GM12801 (cell line): ENCODE results near the gene HPS4.

Experiments used
- CTCF ChIP-seq: IDR thresholded peaks from one replicate; pipeline ENCODE4 v1.5.1; 2011; ENCODE audit warnings: control low read depth; ENCODE audit not compliant: insufficient read length; ENCODE audit errors: extremely low read depth

The HPS4 gene

GRCh38 chr22:26414347-26414746, 69.2 kb downstream of the HPS4 start:
- no peak for TF ChIP-seq CTCF

- no peak for TF ChIP-seq CTCF
Observed at GRCh38 chr22:26410386-26410785, 73.2 kb downstream of the HPS4 start.

GRCh38 chr22:26409719-26410335, 73.8 kb downstream of the HPS4 start:
- TF ChIP-seq CTCF: no peak

- TF ChIP-seq CTCF: no peak
Observed at GRCh38 chr22:26406118-26406517, 77.5 kb downstream of the HPS4 start.

- no peak for TF ChIP-seq CTCF
Observed at GRCh38 chr22:26404851-26405421, 78.6 kb downstream of the HPS4 start.

- TF ChIP-seq CTCF: no peak
Observed at GRCh38 chr22:26401726-26402125, 81.9 kb downstream of the HPS4 start.
